ENCODE measurements around the gene ZNF30.
"Not testable (repeated sequence)": the region's sequence is repeated elsewhere in the genome, so short reads cannot be mapped to it uniquely, and the experiment has no call there.

Gene ZNF30

GRCh38 chr19:34920090-34920786 is 6.5 kb upstream of the ZNF30 start:
- peak; percentile 36; the same call in 1 of the 2 replicates for TF ChIP-seq SPI1 (IDR thresholded peaks at IDR 0.05; ENCODE audit: borderline replicate concordance, low read depth)
- H3K27me3 ChIP-seq (ENCODE audit: insufficient read depth, poor library complexity, severe bottlenecking); DNase-seq (ENCODE audit: low read depth in 1 of 2, low spot score in 1 of 2); H3K4me3 ChIP-seq (replicated peaks; ENCODE audit: insufficient read depth, low read length); H3K27ac ChIP-seq (replicated peaks): not testable (repeated sequence)

GRCh38 chr19:34925278-34925855 is 1.3 kb upstream of the ZNF30 start:
- no peaks in the 10 kb centered on the region for H3K27me3 ChIP-seq (ENCODE audit: insufficient read depth, poor library complexity, severe bottlenecking)

GRCh38 chr19:34926361-34926684 is 380 bp upstream of the ZNF30 start:
- Histone ChIP-seq H3K4me3 (replicated peaks; ENCODE audit: insufficient read depth, low read length) (no peak overlapping the region), H3K27ac (replicated peaks) (no peak overlapping the region), H3K27me3 (ENCODE audit: insufficient read depth, poor library complexity, severe bottlenecking) (no peaks in the 10 kb centered on the region)
- no peak for DNase-seq (ENCODE audit: low read depth in 1 of 2, low spot score in 1 of 2)
- no peak for TF ChIP-seq POLR2AphosphoS5 (IDR thresholded peaks at IDR 0.05; ENCODE audit: low read depth)

More at GRCh38 chr19:34925278-34925855, 1.3 kb upstream of the ZNF30 start:
- no peak for DNase-seq (ENCODE audit: low read depth in 1 of 2, low spot score in 1 of 2)
- Histone ChIP-seq H3K27ac (replicated peaks) (no peak overlapping the region), H3K4me3 (replicated peaks; ENCODE audit: insufficient read depth, low read length) (no peak overlapping the region)
- TF ChIP-seq REST (IDR thresholded peaks at IDR 0.05; ENCODE audit: insufficient replicate concordance, low read depth): no peak
- no peak for TF ChIP-seq GABPA (IDR thresholded peaks at IDR 0.05; ENCODE audit: low read depth)
- TF ChIP-seq SPI1 (IDR thresholded peaks at IDR 0.05; ENCODE audit: borderline replicate concordance, low read depth): no peak
- TF ChIP-seq POLR2AphosphoS5 (IDR thresholded peaks at IDR 0.05; ENCODE audit: low read depth): no peak
- TF ChIP-seq CTCF (IDR thresholded peaks at IDR 0.05; ENCODE audit: insufficient read depth, low read length): no peak

- TF ChIP-seq CTCF (IDR thresholded peaks at IDR 0.05; ENCODE audit: insufficient read depth, low read length) (no peak), GABPA (IDR thresholded peaks at IDR 0.05; ENCODE audit: low read depth) (no peak), SPI1 (IDR thresholded peaks at IDR 0.05; ENCODE audit: borderline replicate concordance, low read depth) (no peak), REST (IDR thresholded peaks at IDR 0.05; ENCODE audit: insufficient replicate concordance, low read depth) (no peak)
- H3K27ac ChIP-seq (replicated peaks): no peak overlapping the region
- no peak overlapping the region for H3K4me3 ChIP-seq (replicated peaks; ENCODE audit: insufficient read depth, low read length)
- no peaks in the 10 kb centered on the region for H3K27me3 ChIP-seq (ENCODE audit: insufficient read depth, poor library complexity, severe bottlenecking)
- DNase-seq (ENCODE audit: low read depth in 1 of 2, low spot score in 1 of 2): no peak
Measured at GRCh38 chr19:34932494-34932893, 5.8 kb downstream of the ZNF30 start.

- H3K27me3 ChIP-seq (ENCODE audit: insufficient read depth, poor library complexity, severe bottlenecking): no peaks in the 10 kb centered on the region
- TF ChIP-seq CTCF (IDR thresholded peaks at IDR 0.05; ENCODE audit: insufficient read depth, low read length) (no peak), REST (IDR thresholded peaks at IDR 0.05; ENCODE audit: insufficient replicate concordance, low read depth) (no peak), POLR2AphosphoS5 (IDR thresholded peaks at IDR 0.05; ENCODE audit: low read depth) (no peak), GABPA (IDR thresholded peaks at IDR 0.05; ENCODE audit: low read depth) (no peak), SPI1 (IDR thresholded peaks at IDR 0.05; ENCODE audit: borderline replicate concordance, low read depth) (no peak)
- DNase-seq (ENCODE audit: low read depth in 1 of 2, low spot score in 1 of 2): no peak
Measured at GRCh38 chr19:34936184-34936583, 9.5 kb downstream of the ZNF30 start.

More at GRCh38 chr19:34936184-34936583, 9.5 kb downstream of the ZNF30 start:
- Histone ChIP-seq H3K4me3 (replicated peaks; ENCODE audit: insufficient read depth, low read length) (no peak overlapping the region), H3K27ac (replicated peaks) (no peak overlapping the region)
